K562 (cell line): ENCODE measurements around the gene ARHGEF18. TPM values are rescaled to one million over a fixed set of nuclear protein-coding genes. Genes with fewer than 3 reads are reported as not detected.

Experiments used
- EGR1 ChIP-seq: fragments of 450-650 bp; conservative IDR thresholded peaks from 2 replicates; pipeline ENCODE4 v1.6.1; 2017; ENCODE audit warnings: mild to moderate bottlenecking
- GABPA ChIP-seq: fragments of 200-800 bp; sonication (Bioruptor generic); conservative IDR thresholded peaks from 2 replicates; pipeline ENCODE4 v1.6.1; 2016; ENCODE audit warnings: low read depth, missing genetic modification characterization, missing compliant biosample characterization
- HEY1 ChIP-seq: fragments of 250-450 bp; sonication (Bioruptor Pico); IDR thresholded peaks from 2 replicates; pipeline ENCODE4 v1.5.0; 2020; ENCODE audit warnings: mild to moderate bottlenecking, moderate library complexity, borderline replicate concordance
- TAF1 ChIP-seq: IDR thresholded peaks from 2 replicates; pipeline ENCODE4 v1.6.1; 2011; ENCODE audit warnings: mild to moderate bottlenecking, low read length, moderate library complexity; ENCODE audit not compliant: insufficient read depth, control insufficient read depth, severe bottlenecking; ENCODE audit errors: extremely low read depth
- ZNF699 ChIP-seq: fragments of 250-450 bp; sonication (Bioruptor Pico); IDR thresholded peaks from 2 replicates; pipeline ENCODE4 v1.8.0; 2021; ENCODE audit warnings: mild to moderate bottlenecking, moderate library complexity; ENCODE audit not compliant: insufficient replicate concordance
- ZNF717 ChIP-seq: fragments of 250-450 bp; sonication (Bioruptor Pico); IDR thresholded peaks from 2 replicates; pipeline ENCODE4 v1.5.0; 2021
- polyA plus RNA-seq, 8 experiments: library from polyadenylated mRNA; depleted of rRNA in 4 of 8; stranded (reverse) in 5 of 8; unstranded in 3 of 8; fragments of >200 nt; fragmentation: Nextera tagmentation in 2 of 8; fragmentation: Illumina TruSeq in 1 of 8; extraction: Ambion mirVana in 2 of 8; extraction: Trizol in 1 of 8; gene quantifications; 2 replicates each; pipeline versions ENCODE4 v1.2.1 to v1.2.3, GENCODE V29; 2011 to 2014; ENCODE audit warnings: inconsistent platforms in 1 of 8, missing spikeins in 1 of 8
- total RNA-seq, 7 experiments: library from RNA; depleted of rRNA in 6 of 7; stranded (reverse); fragments of >200 nt in 6 of 7; fragmentation: Illumina TruSeq in 2 of 7; extraction: Trizol in 2 of 7; gene quantifications; 2 replicates each; pipeline versions ENCODE4 v1.2.1 to v1.2.3, GENCODE V29; 2011 to 2021; ENCODE audit warnings: low replicate concordance in 1 of 7
- TF ChIP-seq, protein P1 (sequence below), 2 experiments: fragments of 450-650 bp in 1 of 2; sonication (generic) in 1 of 2; formaldehyde crosslinking in 1 of 2; IDR thresholded peaks; 2 replicates each; pipeline versions ENCODE4 v1.7.1 to v1.9.0; 2016 to 2022; ENCODE audit warnings: inconsistent platforms in 1 of 2, mild to moderate bottlenecking in 1 of 2, missing genetic modification reagents in 1 of 2
- TF ChIP-seq, protein P2 (sequence below): sonication (generic); formaldehyde crosslinking; IDR thresholded peaks from 2 replicates; pipeline ENCODE4 v1.8.1; 2023; ENCODE audit warnings: mild to moderate bottlenecking, missing genetic modification reagents, moderate library complexity

ARHGEF18 gene
- total and polyA plus RNA-seq, 9 of the 15 experiments (the other 6 are each of a cell fraction or from before 2014, with no cell fraction given) = 0.04 to 16.5 (median 4.5) TPM

DNA sequence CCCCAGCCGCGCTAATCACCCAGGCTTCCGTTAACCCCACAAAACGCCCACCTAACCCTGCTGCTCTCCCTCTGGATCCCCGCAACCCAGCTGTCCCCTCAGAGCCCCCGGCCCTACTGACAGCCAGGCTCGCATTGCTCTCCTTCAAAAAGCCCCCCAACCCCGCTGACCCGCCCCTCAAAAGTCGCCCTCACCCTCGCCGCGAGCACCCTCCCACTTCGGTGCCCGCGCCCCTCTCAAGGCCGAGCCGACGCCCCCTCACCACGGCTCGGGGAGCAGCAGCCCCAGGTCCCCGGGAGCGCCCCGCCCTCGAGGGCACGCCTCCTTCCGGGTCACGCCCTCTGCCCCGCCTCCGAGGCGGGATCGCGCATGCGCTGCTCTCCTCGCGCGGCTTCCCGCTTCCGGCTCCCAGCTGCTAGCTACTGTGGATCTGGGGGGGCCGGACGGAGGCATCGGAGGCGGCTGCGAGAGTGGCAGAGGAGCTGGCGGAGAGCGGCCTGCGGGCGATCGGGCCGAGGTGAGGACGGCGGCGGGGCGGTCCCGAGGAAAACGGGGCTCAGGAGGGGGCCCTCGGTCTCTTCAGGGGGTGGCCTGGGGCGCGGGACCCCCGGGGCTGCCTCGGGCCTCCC is 46.1 kb downstream of the ARHGEF18 start (continued):
- TF ChIP-seq, protein P1, sequence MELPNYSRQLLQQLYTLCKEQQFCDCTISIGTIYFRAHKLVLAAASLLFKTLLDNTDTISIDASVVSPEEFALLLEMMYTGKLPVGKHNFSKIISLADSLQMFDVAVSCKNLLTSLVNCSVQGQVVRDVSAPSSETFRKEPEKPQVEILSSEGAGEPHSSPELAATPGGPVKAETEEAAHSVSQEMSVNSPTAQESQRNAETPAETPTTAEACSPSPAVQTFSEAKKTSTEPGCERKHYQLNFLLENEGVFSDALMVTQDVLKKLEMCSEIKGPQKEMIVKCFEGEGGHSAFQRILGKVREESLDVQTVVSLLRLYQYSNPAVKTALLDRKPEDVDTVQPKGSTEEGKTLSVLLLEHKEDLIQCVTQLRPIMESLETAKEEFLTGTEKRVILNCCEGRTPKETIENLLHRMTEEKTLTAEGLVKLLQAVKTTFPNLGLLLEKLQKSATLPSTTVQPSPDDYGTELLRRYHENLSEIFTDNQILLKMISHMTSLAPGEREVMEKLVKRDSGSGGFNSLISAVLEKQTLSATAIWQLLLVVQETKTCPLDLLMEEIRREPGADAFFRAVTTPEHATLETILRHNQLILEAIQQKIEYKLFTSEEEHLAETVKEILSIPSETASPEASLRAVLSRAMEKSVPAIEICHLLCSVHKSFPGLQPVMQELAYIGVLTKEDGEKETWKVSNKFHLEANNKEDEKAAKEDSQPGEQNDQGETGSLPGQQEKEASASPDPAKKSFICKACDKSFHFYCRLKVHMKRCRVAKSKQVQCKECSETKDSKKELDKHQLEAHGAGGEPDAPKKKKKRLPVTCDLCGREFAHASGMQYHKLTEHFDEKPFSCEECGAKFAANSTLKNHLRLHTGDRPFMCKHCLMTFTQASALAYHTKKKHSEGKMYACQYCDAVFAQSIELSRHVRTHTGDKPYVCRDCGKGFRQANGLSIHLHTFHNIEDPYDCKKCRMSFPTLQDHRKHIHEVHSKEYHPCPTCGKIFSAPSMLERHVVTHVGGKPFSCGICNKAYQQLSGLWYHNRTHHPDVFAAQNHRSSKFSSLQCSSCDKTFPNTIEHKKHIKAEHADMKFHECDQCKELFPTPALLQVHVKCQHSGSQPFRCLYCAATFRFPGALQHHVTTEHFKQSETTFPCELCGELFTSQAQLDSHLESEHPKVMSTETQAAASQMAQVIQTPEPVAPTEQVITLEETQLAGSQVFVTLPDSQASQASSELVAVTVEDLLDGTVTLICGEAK (IDR thresholded peaks at IDR 0.05) = peak; percentile 88
- TF ChIP-seq, protein P1 (CRISPR knock-in tag; IDR thresholded peaks at IDR 0.05) = no peak
- TF ChIP-seq, protein P2, sequence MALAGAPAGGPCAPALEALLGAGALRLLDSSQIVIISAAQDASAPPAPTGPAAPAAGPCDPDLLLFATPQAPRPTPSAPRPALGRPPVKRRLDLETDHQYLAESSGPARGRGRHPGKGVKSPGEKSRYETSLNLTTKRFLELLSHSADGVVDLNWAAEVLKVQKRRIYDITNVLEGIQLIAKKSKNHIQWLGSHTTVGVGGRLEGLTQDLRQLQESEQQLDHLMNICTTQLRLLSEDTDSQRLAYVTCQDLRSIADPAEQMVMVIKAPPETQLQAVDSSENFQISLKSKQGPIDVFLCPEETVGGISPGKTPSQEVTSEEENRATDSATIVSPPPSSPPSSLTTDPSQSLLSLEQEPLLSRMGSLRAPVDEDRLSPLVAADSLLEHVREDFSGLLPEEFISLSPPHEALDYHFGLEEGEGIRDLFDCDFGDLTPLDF (CRISPR knock-in tag) = no peak
- TF ChIP-seq EGR1 (peak; percentile 87), HEY1 (CRISPR knock-in tag) (no peak), GABPA (tag) (peak; percentile 93), ZNF699 (no peak), ZNF717 (no peak), TAF1 (peak; percentile 69)
